NCI-H1436 (cell line): ENCODE results near the gene KLF17.

ENCODE experiments used
- DNase-seq: peaks from one replicate; lab custom pipeline; 2025; lab: John Stamatoyannopoulos, UW

Gene KLF17

GRCh38 chr1:44154049-44154448 lies 35.4 kb downstream of the KLF17 start:
- DNase-seq: no peak

- DNase-seq: no peak
These were observed 39.3 kb downstream of the KLF17 start for GRCh38 chr1:44157903-44158302.

GRCh38 chr1:44158871-44159270 lies 40.2 kb downstream of the KLF17 start:
- DNase-seq: no peak

GRCh38 chr1:44161546-44161945 lies 42.9 kb downstream of the KLF17 start:
- DNase-seq: no peak

- no peak for DNase-seq
These were observed 50.0 kb downstream of the KLF17 start for GRCh38 chr1:44168520-44169098.

- no peak for DNase-seq
These were observed 51.7 kb downstream of the KLF17 start for GRCh38 chr1:44170281-44170823.

GRCh38 chr1:44174630-44175029 lies 56.0 kb downstream of the KLF17 start:
- no peak for DNase-seq
